GM21423 (cell line): ENCODE data around the gene TIAM2.

Source experiments
- ATAC-seq: cut with Tn5 transposase; IDR thresholded peaks from one replicate; pipeline ENCODE4 v1.9.1; 2021; ENCODE audit warnings: mild to moderate bottlenecking, moderate library complexity; ENCODE audit not compliant: unreplicated experiment

Gene TIAM2

GRCh38 chr6:155122199-155122950 lies 127.3 kb downstream of the TIAM2 start:
- ATAC-seq, result no peak

DNA sequence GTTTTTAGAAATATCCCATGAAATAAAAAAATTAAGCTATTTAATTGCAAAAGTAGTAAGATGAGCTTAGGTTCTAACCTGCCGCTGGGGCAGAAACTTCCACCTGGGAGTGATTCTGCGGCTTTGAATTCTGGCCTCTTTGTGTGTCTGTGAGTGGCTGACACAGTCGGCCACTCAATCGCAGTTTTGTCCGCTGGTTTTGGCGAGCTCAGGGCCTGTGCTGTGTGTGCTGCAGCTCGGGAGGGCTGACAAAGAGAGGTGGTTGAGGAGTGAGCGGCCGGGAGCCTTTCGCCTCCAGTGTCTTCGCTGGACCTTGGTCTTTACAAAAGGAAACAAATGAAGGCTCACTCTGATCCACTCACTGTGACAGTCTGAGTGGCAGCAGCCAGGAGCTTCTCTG lies 128.4 kb downstream of the TIAM2 start:
- no peak for ATAC-seq

DNA sequence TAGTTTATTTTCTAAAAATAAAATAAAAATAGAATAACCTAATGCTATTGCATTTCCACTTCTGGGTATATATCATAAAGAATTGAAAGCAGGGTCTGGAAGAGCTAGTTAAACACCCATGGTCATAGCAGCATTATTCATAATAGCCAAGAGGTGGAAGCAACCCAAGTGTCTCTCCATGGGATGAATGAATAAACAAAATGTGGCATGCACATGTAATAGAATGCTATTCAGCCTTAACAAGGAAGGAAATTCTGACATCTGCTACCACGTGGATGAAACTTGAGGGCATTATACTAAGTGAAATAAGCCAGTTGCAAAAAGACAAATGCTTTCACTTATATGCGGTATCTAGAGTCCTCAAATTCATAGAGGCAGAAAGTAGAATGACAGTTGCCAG lies 130.8 kb downstream of the TIAM2 start:
- no peak for ATAC-seq

DNA sequence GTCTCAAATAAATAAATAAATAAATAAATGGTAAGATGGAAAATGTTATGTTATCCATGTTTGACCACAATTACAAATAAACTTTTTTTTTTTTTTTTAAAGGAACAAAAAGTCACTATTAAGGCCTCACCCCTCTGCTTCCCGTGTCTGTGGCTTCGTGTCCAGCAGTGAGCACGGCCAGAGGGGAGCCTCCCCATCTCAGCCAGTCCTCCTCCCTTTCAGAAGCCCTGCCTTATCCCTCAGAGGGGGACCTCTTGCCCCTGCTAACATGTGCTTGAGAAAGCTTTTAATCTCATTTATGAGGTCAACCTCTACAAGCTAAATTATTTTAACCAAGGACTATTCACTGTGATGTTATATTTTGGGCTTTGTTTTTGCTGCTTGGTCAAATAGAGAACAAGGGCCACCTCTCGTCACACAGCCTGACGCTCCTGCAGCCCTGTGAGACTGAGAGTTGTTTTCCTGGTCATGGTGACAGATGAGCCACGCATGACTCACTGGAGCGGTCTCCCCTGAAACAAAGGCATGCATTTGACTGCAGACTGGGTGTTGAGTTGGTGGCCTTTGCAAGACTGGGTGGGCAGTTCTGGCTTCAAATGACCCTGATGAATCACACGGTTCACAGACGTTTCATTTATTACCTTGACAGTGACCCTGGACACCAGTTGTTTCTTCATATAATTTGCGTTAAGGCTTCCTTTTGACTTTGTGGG lies 131.8 kb downstream of the TIAM2 start:
- no peak for ATAC-seq

DNA sequence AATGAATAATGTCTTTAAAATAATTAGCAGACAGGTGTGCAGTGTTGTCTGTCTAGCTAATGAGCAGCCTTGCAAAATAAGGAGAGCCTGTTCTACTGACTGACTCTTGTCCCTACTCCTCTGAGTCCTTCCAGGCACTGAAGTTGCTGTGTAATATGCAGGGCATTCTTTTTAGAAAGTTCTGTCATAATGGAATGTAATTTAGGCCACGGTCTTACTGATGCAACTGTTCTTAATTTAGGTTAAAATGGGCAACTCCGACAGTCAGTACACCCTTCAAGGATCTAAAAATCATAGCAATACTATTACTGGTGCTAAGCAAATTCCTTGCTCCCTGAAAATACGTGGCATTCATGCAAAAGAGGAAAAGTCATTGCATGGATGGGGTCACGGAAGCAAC lies 133.9 kb downstream of the TIAM2 start:
- ATAC-seq, result no peak

- no peak for ATAC-seq
Measured at GRCh38 chr6:155129744-155130143, 134.6 kb downstream of the TIAM2 start.

DNA sequence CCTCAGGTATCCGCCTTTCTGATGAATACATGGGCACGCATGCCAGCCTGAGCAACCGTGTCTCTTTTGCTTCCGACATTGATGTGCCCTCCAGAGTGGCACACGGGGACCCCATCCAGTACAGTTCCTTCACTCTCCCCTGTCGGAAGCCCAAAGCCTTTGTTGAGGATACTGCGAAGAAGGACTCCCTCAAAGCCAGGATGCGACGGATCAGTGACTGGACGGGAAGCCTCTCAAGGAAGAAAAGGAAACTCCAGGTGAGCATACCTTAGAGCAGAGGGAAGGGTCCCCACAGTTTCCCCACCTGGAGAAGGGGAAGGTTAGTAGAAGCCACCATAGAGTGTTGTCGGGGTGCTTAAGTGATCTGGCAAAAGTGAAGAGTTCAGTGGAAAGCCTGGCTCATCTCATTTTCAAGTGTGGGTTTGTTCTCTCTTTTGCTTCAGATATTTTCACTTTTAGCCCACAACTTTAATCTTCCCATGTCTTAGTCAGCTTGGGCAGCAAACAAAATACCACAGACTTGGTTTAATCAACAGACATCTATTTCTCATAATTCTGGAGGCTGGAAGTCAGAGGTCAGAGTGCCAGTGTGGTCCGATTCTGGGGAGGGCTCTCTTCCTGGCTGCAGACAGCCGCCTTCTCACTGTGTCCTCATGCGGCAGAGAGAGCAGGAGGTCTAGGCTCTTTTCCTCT lies 135.2 kb downstream of the TIAM2 start:
- ATAC-seq, result no peak

DNA sequence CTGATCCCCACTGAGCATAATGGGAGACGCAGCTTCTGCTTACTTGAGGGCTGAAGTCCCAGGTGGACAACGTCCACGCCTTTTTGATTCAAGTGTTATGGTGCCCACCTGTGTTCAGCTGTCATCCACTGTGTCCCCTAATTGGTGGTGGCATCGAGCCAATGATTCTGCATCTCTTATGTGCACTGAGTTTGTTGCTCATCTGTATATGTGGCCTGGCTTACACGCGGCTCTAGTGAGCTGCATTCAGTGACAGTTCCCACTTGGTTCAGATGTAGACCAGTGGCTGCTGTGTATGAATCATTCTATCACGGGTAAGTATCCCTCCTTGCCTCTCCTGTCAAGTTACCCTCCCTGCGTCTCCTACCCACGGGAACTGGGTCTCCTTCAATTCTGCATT lies 137.5 kb downstream of the TIAM2 start:
- no peak for ATAC-seq

DNA sequence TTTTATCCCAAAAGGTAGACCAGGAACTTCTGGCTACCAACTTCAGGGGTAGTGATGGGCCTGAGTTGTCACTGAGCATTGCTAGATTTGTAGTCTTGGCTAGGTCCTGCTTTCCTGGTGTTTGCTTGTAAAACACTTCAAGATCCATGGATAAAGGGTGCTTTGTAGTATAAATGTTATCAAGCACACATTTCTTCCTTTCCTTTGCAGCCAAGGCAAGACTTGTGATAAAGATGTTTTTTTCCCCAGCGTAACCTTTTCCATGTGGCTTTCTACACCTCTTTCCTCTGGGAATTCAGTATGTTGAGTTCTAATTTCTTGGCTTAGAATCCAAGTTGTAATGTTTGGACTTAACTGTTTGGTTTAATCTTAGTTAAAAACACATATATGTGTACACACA lies 145.9 kb downstream of the TIAM2 start:
- no peak for ATAC-seq

GRCh38 chr6:155141512-155141911 lies 146.4 kb downstream of the TIAM2 start:
- no peak for ATAC-seq

- ATAC-seq, result no peak
Measured at GRCh38 chr6:155142168-155143028, 147.3 kb downstream of the TIAM2 start.

- ATAC-seq, result no peak
Measured at GRCh38 chr6:155143029-155143577, 148.0 kb downstream of the TIAM2 start.

DNA sequence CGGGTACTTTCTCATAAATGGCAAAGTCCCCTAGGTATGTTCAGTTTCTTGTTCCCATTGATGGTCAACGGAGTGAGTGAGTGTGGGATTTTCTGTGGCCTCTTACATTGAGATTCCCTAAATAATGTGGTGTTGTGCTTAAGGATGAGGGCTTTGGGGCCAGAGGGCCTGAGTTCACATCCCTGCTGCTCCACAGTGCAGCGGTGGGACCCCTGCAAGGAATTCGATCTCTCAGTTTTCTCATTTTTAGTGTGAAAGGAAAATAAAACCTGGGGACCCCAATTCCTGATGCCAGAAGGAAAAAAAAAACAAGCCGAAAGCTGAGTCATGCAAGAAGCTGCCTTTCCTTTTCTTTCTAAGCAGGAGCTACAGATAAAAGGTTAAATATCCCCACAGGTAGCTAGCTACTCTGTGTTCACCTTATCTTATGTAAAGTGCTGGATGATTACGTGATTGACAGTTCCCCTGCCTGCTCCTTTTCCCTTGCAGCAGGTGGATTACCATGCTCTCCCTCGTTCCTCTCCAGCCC lies 148.5 kb downstream of the TIAM2 start:
- no peak for ATAC-seq

- no peak for ATAC-seq
Measured at GRCh38 chr6:155146205-155146604, 151.1 kb downstream of the TIAM2 start.

GRCh38 chr6:155147958-155148663 lies 153.0 kb downstream of the TIAM2 start:
- no peak for ATAC-seq

GRCh38 chr6:155150967-155151671 lies 156.0 kb downstream of the TIAM2 start:
- no peak for ATAC-seq

- ATAC-seq, result no peak
Measured at GRCh38 chr6:155152211-155153076, 157.3 kb downstream of the TIAM2 start.

GRCh38 chr6:155154158-155154830 lies 159.2 kb downstream of the TIAM2 start:
- no peak for ATAC-seq
